ENCODE measurements around the gene NFXL1. TPM values are rescaled to one million over a fixed set of nuclear protein-coding genes. Genes with fewer than 3 reads are reported as not detected.

Gene NFXL1
- total and polyA plus RNA-seq, 2 of the 4 experiments (the other 2 are of a cell fraction), result 13.9 to 23.1 TPM

GRCh38 chr4:47804598-47804997 lies 109.8 kb downstream of the NFXL1 start:
- Histone ChIP-seq H3K18ac (ENCODE audit: low read depth, low read length) (no peak overlapping the region), H3K9me1 (ENCODE audit: insufficient read depth, low read length) (no peaks in the 10 kb centered on the region)

More at GRCh38 chr4:47804598-47804997, 109.8 kb downstream of the NFXL1 start:
- H2AK9ac ChIP-seq (replicated peaks; ENCODE audit: low read depth, low read length, poor library complexity), result no peak overlapping the region
- WGBS, 2 experiments (ENCODE audit: extremely low coverage in 2 of 2, insufficient read length in 1 of 2), result 100% methylated on average over 2 of the region's 7 CpGs; no CpG with 5 or more reads in 1 of the 2 experiments
- ChIA-PET CTCF (no interaction called here), POLR2A (ENCODE audit: unreplicated experiment) (no interaction called here)
- no peaks in the 10 kb centered on the region for H3K36me3 ChIP-seq (ENCODE audit: control insufficient read depth, insufficient read depth, low read length)
- no peak overlapping the region for H3K14ac ChIP-seq (replicated peaks; ENCODE audit: low read depth, low read length)
- H3K79me1 ChIP-seq (ENCODE audit: low read depth in 1 of 2, low read length in 2 of 2), result no peaks in the 10 kb centered on the region
- no peak overlapping the region for H2BK20ac ChIP-seq (ENCODE audit: low read depth, low read length)
- H4K5ac ChIP-seq (ENCODE audit: low read depth, low read length), result no peak overlapping the region
- no peak overlapping the region for H3K4me3 ChIP-seq (ENCODE audit: insufficient read depth, low read depth, low read length)
- DNase-seq (no peak), ATAC-seq (ENCODE audit: low read depth) (no peak)
- TF ChIP-seq MAZ (IDR thresholded peaks at IDR 0.05; ENCODE audit: borderline replicate concordance, low read depth, low read length) (no peak), RAD21 (IDR thresholded peaks at IDR 0.05; ENCODE audit: low read length) (no peak), SMC3 (IDR thresholded peaks at IDR 0.05; ENCODE audit: low read depth, low read length) (no peak), BHLHE40 (IDR thresholded peaks at IDR 0.05; ENCODE audit: low read depth, low read length) (no peak), FOS (IDR thresholded peaks at IDR 0.05; ENCODE audit: low read depth, low read length) (no peak), RCOR1 (IDR thresholded peaks at IDR 0.05; ENCODE audit: insufficient replicate concordance, low read length) (no peak), RFX5 (IDR thresholded peaks at IDR 0.05; ENCODE audit: low read depth, low read length) (no peak), CEBPB (IDR thresholded peaks at IDR 0.05; ENCODE audit: low read depth, low read length) (no peak), MXI1 (IDR thresholded peaks at IDR 0.05; ENCODE audit: borderline replicate concordance, low read depth, low read length) (no peak), POLR2A (IDR thresholded peaks at IDR 0.05; ENCODE audit: low read depth, low read length) (no peak)
- TF ChIP-seq, protein P1, sequence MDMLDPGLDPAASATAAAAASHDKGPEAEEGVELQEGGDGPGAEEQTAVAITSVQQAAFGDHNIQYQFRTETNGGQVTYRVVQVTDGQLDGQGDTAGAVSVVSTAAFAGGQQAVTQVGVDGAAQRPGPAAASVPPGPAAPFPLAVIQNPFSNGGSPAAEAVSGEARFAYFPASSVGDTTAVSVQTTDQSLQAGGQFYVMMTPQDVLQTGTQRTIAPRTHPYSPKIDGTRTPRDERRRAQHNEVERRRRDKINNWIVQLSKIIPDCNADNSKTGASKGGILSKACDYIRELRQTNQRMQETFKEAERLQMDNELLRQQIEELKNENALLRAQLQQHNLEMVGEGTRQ (IDR thresholded peaks at IDR 0.05; ENCODE audit: low read depth, low read length), result no peak
- H4K20me1 ChIP-seq (ENCODE audit: insufficient read depth, low read length), result no peaks in the 10 kb centered on the region
- no peak overlapping the region for H3K4me2 ChIP-seq (ENCODE audit: low read depth, low read length)
- no peak overlapping the region for H3K4ac ChIP-seq (ENCODE audit: low read depth, low read length)
- no peak overlapping the region for H2AFZ ChIP-seq (replicated peaks; ENCODE audit: low read length, poor library complexity)
- no peak overlapping the region for H2BK120ac ChIP-seq (ENCODE audit: low read depth, low read length)
- no peak overlapping the region for H3K56ac ChIP-seq (ENCODE audit: extremely low read depth, insufficient read depth, low read length)
- H3K4me1 ChIP-seq (ENCODE audit: control insufficient read depth, insufficient read depth, low read length), result no peaks in the 10 kb centered on the region
- no peak overlapping the region for H4K8ac ChIP-seq (ENCODE audit: low read depth in 2 of 2, low read length in 2 of 2)
- no peak overlapping the region for H3K27ac ChIP-seq (ENCODE audit: insufficient read depth, low read length)
- H2AK5ac ChIP-seq (ENCODE audit: low read depth, low read length), result no peak overlapping the region
- no TSS peak for BruUV-seq (replicated peaks)
- H3K27me3 ChIP-seq (ENCODE audit: control insufficient read depth, insufficient read depth, low read length), result no peaks in the 10 kb centered on the region
- H3K9ac ChIP-seq (ENCODE audit: low read depth, low read length), result no peak overlapping the region
- dilution Hi-C loops (cut with HindIII; ENCODE audit: low sequenced_read_pairs, unreplicated experiment) (no loop called here), in situ Hi-C loops (cut with MboI; ENCODE audit: low sequenced_read_pairs) (no loop called here), intact Hi-C loops (cut with micrococcal nuclease) (no loop called here)
- H2BK5ac ChIP-seq (ENCODE audit: low read depth, low read length, poor library complexity, severe bottlenecking), result no peak overlapping the region
- no peaks in the 10 kb centered on the region for H3K9me3 ChIP-seq (ENCODE audit: control insufficient read depth, insufficient read depth, low read length)
- H4K91ac ChIP-seq (ENCODE audit: insufficient read depth, low read depth, low read length), result no peak overlapping the region
- H2BK15ac ChIP-seq (ENCODE audit: low read depth, low read length), result no peak overlapping the region
- H3K23ac ChIP-seq (ENCODE audit: low read depth, low read length), result no peak overlapping the region
